NOMO-1 treated with DMSO at 0.1 percent for 48 hours (cell line): ENCODE measurements around the gene ANKMY1.
A peak's percentile ranks its signal among the peaks of the same experiment; 100 is the strongest.

Experiments
- DNase-seq: peaks from one replicate; lab custom pipeline; 2025; ENCODE audit not compliant: unreplicated experiment; lab: John Stamatoyannopoulos, UW

ANKMY1 gene

DNA sequence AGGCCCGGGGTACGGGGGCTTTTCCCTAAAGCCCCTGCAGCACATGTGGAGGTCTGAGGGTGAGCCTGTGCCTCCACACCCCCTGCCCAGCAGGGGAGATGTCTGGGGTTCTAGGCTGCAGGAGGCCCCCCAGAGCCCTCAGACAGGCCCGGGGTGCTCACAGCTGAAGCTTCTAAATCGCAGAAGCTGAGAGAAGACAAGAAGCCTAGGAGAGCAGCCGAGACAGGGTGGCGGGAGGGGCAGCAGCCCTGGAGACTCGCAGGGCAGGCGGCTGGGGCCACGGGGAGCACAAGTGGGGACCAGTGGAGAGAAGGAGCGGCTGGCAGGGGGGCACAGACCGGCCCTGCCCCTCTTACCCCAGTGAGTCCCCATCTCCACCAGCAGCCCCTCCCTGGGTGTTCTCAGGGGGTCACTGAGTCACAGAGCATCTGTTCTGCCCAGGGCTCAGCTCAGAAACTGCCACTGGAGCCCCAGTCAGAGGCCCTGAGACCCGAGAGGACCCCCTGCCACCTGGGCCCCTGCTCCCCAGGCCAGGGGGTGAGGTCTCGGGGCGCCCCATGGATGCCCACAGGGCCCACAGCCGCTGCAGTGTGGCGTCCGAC lies 96.2 kb downstream of the ANKMY1 start:
- no peak for DNase-seq

DNA sequence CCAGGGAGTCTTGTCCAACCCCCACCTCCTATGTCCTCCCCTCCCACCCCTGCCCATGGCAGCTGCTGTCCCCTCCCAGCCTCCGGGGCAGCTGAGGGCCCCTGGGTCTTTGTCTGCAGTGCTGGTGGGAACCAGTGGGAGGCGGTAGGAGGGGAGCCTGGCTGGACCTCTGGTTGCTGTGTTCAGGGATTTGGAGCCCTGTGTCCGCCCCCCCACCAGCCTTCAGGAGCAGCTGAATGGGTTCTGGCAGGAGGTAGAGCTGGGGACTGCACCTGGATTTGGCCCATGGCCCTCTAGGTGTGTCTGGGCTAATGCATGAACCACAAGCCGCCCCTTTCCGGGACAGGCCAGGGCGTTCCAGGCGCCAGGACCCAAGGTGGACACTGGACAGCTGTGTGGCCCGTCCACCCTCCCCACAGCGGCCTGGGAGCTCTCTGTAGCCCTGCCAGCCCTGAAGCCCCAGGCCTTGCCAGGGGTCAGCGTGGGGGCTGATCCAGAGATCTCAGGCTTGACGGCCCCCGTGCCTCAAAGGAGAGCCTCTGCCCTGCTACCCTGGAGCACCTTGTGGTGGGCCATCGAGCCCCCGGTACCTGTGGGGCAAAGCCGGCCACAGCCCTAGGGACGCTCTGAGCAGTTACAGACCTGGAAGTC lies 96.9 kb downstream of the ANKMY1 start:
- no peak for DNase-seq

DNA sequence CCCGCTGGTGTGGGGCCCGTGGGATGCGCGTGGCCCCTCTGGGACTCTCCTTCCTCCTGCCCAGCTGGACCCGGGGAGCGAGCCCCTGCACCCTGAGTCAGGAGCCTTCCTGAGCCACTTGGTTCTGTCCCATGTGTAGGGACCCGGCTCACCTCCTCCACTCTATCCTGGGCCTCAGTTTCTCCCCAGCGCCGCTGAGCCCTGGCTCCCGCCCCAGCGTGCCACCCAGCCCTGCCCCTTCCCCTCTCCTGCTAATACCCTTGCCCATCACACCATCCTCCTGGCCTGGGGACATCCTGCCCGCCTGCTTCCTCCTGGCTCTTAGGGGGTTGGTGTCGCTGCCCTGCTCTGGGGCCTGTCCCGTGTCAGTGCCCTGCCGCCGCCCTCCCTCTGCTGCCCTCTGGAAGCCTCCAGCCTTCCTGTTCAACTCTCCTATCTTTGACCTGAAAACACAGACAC lies 97.5 kb downstream of the ANKMY1 start:
- DNase-seq = no peak

DNA sequence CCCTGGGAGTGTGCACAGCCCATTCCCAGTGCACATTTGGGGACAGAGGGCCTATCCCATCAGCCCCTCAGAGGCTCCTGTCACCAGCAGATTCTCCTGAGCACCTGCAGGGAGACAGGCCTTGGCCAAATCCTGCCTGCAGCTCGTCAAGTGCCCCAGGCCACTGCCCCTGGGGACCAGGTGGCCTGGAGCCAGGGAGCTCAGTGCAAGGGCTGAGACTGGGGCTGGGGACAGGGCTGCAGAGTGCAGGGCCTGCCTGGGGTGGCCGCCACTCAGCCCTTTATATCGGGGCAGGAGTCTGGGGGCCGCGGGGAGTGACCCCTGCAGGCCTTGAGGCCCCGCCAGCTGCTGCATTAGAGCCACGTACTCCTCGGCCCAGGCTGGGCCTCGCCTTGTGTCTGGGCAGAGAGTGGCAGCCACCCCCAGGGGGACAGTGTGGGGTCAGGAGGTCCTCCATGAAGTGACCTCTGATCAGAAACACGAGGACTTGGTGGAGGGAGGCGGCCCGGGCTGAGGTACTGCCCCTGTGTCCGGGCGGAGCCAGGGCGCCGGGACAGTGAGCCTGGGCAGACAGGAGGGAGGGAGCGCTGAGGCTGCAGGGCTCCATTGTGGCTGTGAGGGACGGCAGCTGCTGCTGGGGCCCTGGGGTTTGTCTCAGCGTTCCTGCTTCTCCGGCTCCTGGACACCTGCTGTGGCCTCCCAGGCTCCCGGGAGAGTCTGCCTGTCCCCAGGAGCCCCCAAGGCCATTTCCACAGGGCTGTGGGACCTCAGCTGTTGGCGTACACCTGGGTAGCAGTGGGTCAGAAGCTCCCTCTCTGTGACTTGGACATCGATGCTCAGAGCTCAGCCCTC lies 98.2 kb downstream of the ANKMY1 start:
- no peak for DNase-seq

DNA sequence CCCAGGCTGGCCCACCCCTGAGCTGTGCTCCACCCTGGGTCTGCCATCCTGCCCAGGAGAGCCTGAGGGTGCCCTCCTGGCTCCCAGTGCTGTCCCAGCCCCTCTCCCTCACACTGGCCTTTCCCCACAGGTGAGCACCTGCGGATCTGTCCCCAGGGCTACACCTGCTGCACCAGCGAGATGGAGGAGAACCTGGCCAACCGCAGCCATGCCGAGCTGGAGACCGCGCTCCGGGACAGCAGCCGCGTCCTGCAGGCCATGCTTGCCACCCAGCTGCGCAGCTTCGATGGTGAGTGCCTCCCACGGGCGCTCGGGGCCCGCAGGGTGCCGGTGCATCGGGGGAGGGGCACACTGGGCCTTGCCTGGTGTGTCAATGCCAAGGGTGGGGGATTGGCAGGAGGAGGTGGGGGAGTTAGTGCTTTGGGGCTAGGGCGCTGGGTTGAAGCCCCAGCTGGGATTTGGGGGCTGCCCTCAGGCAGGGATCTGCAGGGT lies 98.8 kb downstream of the ANKMY1 start:
- DNase-seq = no peak

DNA sequence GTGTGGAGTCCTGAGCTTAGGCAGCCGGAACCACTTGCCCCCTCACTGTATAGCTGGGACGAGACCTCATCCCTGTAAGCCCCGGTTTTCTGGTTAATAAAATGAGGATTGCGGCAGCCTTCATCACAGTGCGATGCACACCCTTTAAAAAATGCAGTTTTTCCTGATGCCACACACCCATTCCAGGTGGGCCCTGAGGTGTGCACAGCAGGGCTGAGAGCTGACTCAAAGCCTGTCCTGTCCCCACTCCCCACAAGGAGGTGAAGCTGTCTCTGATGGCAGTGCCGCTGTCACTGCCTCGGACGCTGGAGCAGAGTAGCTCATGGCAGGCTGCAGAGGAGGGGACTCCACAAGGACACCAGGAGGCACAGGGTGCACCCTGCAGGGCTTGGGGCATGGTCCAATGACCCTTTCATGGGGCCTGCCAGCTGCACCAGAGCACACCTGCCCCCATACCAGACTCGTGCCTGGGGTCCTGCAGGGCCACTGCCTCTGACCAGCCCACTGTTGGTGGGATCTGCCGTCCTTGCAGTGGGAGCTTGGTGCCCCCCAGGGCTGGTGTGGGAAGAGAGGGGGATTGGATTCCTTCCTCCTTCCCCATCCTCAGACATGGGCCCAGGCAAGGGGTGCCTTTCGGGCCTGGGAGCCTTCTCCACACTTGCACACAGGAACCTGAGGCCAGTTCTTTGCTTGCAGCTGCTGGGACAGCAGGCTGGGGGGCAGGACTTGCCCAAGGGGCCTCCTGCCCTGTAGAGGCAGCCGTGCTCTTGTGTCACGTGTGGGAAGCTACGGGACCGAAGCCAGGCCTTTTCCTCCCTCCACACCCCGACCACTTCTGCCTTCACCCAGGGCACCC lies 99.5 kb downstream of the ANKMY1 start:
- DNase-seq = no peak

DNA sequence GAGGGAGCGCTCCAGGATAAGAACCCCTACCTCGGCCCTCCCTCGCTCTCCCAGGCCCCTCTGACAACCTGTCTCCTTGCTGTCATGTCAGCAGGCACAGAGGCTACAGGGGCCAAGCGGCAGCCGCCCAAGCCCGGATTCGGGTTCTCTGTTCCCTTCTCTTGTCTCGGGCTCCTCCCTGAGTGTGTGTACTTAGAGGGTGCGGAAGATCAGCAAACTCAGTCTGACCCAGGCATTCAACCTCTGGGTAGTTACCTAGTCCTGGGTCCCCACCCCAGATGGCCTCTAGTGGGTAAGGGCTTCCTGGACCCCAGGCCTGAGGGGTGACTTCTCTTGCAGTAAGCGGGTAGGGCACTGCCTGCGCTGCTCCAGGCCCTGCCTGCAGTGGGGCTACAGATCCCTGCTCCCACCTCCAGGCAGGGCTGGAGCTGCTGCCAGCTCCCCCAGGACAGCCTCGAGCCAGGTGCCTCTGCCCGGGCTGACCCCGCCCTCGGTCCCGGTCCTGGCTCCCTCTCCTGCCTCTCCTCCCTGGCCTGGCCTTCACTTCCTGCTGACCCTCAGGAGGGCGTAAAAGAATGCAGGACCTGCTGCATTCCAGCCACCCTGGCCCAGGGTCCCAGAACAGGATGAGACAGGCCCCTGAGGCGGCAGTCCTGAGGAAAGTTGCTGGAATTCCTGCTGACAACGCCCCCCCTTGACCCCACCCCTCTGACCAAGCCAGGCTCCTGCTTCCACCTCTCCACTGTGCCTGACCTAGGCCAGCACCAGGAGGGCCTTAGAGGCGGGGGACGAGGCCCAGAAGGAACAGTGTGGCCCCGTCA lies 100.4 kb downstream of the ANKMY1 start:
- DNase-seq = no peak

DNA sequence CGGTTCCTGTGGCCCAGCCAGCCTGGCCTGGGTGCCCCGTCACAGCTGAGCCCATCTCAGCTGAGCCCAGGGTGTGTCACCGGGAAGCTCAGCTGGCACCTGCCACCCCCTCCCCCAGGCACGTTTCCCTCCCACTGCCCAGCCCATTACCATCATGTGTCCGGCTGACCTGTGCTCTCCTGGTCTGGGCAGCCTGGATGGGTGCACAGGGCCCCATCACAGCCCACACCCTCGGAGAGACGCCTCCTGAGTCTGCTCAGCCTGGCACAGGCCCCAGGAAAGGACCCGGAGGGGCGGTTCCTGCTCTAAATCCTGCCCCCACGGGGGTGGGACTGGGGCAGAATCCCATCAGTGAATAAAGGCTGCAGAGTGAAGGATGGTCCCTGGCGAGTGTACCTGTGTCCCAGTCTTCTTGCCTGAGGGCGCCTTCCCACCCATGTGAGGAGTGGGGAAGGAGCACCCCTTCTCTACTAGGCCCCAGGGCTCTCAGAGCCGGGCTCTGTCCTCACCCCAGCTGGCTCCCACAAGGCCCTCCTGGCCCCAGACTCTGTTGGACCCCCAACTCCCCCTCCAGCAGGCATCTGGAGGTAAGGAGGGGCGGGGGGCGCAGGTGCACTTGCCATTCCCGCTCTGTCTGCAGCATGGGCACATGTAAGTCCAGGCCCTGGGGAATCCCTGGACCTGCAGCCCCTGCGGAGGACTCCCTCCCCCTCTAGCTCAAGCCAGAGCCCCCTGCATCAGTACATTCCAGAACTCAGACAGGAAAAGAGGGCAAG lies 101.2 kb downstream of the ANKMY1 start:
- DNase-seq = no peak

DNA sequence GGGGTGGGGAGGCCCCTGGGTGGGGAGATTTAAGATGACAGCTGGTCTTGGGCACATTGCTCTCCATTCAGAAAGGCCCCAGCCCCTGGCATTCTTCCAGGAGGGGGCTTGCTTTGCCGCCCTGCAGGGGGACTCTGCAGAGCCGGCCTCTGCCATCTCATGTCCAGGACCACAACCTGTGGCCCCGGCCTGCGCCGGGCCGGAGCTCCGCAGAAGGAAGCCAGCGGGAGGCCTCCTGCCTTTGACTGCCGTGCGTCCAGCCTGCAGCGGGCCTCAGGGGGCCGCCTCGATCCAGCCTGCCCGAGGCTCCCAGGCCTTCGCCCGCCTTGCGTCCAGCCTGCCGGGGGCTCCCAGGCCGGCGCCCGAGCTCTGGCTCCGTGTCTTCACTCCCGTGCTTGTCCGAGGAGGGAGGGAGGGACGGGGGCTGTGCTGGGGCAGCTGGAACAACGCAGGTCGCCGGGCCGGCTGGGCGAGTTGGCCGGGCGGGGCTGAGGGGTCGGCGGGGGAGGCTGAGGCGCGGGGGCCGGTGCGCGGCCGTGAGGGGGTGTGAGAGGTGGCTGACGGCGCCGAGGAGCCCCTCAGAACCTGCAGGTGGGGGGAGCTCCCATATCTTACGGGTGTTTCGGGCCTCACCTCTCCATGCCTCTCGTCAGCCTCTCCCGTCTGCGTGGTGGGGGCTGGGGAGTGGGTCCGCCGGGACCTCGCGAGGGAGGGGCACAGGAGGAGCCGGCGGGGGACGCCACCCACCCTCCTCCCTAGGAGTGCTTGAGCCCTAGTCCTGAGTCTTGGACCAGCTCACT lies 101.9 kb downstream of the ANKMY1 start:
- no peak for DNase-seq

DNA sequence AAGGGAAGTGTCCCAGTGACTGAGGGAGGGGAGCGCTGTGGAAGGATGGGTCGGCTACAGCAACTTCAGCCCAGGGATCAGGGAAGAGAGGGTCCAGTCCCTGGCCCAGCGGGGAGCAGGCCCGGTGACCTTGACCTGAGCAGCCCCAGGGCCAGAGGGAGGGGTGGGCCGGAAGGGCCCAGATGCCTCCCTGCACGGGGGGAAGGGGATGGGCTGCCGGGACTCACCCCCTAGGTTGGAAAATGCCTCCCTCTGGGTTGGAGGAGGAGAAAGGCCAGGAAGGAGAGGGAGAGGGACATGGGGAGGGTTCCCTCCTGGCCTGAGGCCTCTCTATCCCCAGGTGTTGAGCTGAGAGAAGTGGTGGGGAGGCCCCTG lies 102.5 kb downstream of the ANKMY1 start:
- no peak for DNase-seq

DNA sequence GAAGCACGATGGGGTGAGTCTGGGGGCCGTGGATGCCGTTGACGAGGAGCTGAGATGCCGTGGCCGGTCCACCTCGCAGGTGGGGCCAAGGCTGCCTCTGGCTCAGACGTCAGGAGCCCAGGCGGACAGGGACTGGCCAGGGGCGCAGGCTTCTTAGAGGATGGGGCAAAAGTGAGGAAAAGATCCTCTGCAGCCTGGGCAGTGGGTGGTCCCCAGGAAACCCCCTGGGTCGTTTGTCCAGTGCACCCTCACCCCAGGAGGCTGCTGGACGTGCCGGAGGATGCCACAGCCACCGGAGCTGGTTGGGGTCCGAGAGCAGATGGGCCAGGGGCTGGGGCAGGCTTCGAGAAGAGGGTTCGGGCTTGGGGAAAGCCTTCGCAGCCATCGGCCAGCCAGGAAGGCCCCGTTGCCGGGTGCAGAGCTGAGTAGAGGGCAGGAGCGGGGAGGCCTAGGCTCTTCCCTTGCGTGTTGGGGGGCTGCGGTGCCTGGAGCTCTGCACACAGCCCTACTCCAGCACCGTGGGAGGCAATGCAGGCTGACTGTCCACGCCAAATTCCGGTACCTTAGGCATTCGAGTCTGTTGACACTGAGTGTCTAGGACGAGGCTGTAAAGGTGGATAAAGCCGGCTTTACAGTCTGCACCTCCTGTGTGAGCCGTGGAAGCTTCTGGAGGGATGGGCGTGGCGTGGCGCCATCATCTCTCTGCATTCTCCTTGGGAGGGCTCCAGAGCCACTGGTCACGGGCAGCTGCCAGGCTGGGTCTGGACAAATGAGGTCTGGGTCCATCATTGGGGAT lies 103.5 kb downstream of the ANKMY1 start:
- no peak for DNase-seq

DNA sequence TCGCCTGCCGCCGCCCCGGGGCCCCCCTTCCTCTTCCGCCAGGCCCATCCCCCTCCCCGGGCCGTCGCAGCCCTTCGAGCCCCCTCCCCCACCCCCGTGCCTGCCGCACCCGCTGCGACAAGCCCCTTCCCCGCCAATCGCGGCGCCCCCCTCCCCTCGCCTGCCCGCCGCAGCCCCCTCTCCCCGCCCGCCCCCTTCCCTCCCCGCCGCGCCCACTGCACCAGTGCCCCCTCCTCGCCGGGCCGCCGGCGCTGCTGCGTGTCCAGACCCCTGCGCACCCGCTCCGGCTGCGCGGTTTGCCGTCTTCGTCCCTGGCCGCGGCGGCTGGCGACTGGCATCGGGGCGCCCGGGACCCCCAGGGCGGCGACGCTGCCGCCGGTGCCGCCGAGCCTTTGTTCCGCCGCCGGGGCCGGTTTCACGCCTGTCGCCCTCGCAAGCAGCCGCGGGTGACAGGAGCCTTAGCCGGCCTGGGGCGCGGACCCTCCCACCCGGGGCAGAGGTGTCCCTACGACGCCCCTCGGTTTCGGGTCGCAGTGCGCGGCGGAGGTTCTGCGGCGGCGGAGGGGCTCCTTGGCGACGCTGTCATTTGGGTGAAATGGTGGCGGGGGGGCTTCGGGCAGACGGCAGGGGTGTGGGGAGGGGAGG lies 104.2 kb downstream of the ANKMY1 start:
- no peak for DNase-seq

DNA sequence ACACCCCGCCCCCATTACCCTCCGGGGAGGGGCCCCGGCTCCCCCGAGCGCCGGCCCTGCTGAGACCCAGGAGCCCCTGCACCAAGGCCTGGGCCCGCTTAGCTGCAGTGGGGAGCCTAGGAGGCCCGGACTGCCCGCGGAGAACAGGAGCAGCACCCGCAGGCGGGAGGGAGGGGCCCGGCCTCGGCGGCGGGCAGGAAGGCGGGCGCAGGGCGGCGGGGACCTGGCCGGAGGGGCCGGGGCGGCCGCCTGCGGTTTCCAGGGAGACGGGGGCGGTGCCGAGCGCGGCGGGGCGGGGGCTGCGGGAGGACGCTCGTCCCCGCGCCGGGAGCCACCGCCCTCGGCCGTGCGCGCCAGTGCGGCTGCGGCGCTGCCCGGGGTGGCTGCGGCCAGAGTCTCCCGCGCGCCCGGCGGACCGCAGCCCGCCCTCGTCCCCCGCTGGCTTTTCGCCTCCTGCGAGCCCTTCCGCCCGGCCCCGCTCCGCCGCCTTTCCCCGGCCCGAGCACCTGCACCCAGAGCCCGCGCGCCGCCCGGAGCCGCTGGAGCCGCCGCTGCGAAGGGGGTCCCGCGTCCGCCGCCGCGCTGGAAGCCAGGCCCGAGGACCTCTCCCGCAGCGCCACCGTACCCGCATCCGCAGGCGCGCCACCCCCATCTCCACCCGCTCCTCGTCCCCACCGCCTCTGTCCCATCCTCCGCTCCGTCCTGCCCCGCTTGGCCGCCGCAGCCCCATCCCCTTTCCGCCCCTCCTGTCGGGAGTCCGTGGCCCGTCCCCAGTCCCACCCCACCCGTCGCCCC lies 105.1 kb downstream of the ANKMY1 start:
- DNase-seq = peak; percentile 30

DNA sequence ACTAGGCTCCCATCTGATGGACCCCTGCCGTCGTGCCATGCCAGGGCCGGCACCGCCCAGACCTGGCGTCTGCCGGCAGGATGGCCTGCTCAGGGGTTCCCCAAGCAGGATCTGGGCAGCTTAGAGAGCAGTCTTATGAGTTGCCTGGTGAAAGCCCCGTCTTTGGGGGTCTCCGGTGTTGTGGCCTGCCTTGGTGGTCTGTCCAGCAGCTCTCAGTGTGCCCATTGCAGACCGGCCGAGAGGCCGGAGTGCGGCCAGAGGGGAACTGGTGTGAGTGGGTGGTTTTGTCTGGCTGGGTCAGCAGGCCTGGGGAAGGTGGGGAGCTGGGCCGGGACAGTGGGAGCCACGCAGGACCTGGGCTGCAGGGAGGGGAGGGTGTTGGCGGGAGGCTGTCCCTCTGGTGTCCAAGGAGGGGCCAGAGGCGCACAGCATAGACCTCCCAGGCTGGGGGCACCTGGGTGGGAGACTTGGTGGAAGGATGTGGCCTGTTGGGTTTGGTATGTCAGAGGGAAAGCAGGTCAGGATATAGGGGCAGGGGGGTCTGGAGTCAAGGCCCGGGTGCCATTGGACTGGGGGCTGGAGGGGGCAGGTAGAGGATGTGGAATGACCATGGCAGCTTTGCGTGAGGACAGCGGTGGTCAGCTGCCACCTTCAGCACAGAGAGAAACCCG lies 105.9 kb downstream of the ANKMY1 start:
- no peak for DNase-seq

DNA sequence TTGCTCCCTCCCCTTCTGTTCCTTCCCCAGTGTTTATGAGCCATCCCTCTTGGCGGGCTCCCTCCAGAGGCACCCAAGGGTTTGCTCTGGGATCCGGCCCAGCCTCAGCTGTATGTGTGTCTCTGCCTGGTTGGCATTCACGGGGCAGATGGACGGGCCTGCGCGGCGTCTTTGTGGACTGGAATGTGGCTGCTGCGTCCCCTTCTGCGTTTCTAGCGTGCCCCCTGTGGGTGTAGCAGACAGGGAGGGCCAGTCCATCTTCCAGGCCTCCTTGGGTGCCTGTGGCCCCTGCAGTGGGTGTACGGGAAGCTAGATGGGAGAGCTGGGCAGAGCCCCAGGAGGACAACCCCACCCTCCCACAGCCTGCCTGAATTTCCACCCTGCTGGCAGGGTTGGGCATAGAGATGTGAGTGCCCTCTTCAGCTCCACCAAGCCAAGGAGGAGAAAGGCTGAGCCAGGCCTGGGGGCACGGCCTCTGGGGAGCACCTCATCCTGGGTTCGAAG lies 106.6 kb downstream of the ANKMY1 start:
- DNase-seq = no peak
